H1 (cell line): ENCODE measurements around the gene MRPS24. TPM values are rescaled to one million over a fixed set of nuclear protein-coding genes. Genes with fewer than 3 reads are reported as not detected.

Source experiments
- CTCF ChIA-PET: fragments of 300-600 bp; sonication (Branson Sonifier 250); formaldehyde crosslinking; loops from one replicate; lab custom pipeline; 2021; ENCODE audit not compliant: partially characterized antibody; lab: Charles Lee
- POLR2A ChIA-PET: fragments of 300-600 bp; sonication (Branson Sonifier 250); formaldehyde crosslinking; loops from one replicate; lab custom pipeline; 2021; ENCODE audit warnings: inconsistent platforms; ENCODE audit not compliant: partially characterized antibody; lab: Charles Lee
- DNase-seq, 2 experiments: peaks; one replicate each; pipeline versions ENCODE4 v3.0.0 to v3.0.0-alpha.2; 2010 to 2022; ENCODE audit warnings: low spot score in 2 of 2, low read depth in 1 of 2, mixed read lengths in 1 of 2
- FAIRE-seq: peaks from 2 replicates; lab custom pipeline; 2011; peaks lifted over from hg19 to GRCh38; lab: Jason Lieb, UNC
- H2AFZ ChIP-seq: 2 replicates; pipeline ENCODE4 v1.8.1; 2012; ENCODE audit warnings: low read length, inconsistent platforms
- H2AK5ac ChIP-seq: 2 replicates; pipeline ENCODE4 v1.6.1; 2013; ENCODE audit warnings: low read depth, low read length
- H2BK120ac ChIP-seq: replicated peaks from 2 replicates; pipeline ENCODE3; 2013; ENCODE audit warnings: low read depth, low read length, inconsistent platforms
- H2BK12ac ChIP-seq: 2 replicates; pipeline ENCODE4 v1.6.1; 2013; ENCODE audit warnings: low read depth, low read length
- H2BK15ac ChIP-seq: 2 replicates; pipeline ENCODE4 v1.6.1; 2013; ENCODE audit warnings: low read length
- H2BK20ac ChIP-seq: 2 replicates; pipeline ENCODE4 v1.6.1; 2013; ENCODE audit warnings: low read length
- H2BK5ac ChIP-seq: 2 replicates; pipeline ENCODE4 v1.6.1; 2013; ENCODE audit warnings: low read depth, low read length
- H3K14ac ChIP-seq: 2 replicates; pipeline ENCODE4 v1.6.1; 2013; ENCODE audit warnings: inconsistent platforms; ENCODE audit not compliant: insufficient read length
- H3K18ac ChIP-seq: 2 replicates; pipeline ENCODE4 v1.6.1; 2013; ENCODE audit warnings: low read length; ENCODE audit errors: extremely low read depth
- H3K23ac ChIP-seq: 2 replicates; pipeline ENCODE4 v1.6.1; 2013; ENCODE audit warnings: inconsistent platforms; ENCODE audit not compliant: insufficient read length
- H3K23me2 ChIP-seq: 2 replicates; pipeline ENCODE4 v1.6.1; 2013; ENCODE audit warnings: low read depth, low read length
- H3K27ac ChIP-seq: 2 replicates; pipeline ENCODE4 v1.6.1; 2011; ENCODE audit warnings: low read depth, low read length, inconsistent platforms
- H3K27me3 ChIP-seq, 4 experiments: replicated peaks in 1 of 4; 1 replicate in 1 of 4; 2 replicates in 3 of 4; pipeline versions ENCODE4 v1.6.1 to v1.8.1; 2011 to 2013; ENCODE audit warnings: low read length in 3 of 4, mild to moderate bottlenecking in 3 of 4, inconsistent platforms in 2 of 4, mixed read lengths in 2 of 4, moderate library complexity in 1 of 4; ENCODE audit not compliant: control insufficient read depth in 3 of 4, insufficient read depth in 3 of 4; ENCODE audit errors: extremely low read depth in 1 of 4
- H3K36me3 ChIP-seq, 4 experiments: 2 replicates each; pipeline versions ENCODE4 v1.6.1 to v1.8.1; 2011 to 2013; ENCODE audit warnings: mild to moderate bottlenecking in 4 of 4, low read length in 3 of 4, moderate library complexity in 2 of 4, control low read depth in 1 of 4, inconsistent platforms in 1 of 4; ENCODE audit not compliant: insufficient read depth in 4 of 4, control insufficient read depth in 2 of 4
- H3K4ac ChIP-seq: replicated peaks from 2 replicates; pipeline ENCODE3; 2013; ENCODE audit warnings: low read length, low read depth, mixed read lengths, inconsistent platforms; ENCODE audit not compliant: insufficient read length
- H3K4me1 ChIP-seq, 4 experiments: replicated peaks in 1 of 4; 1 replicate in 1 of 4; 2 replicates in 3 of 4; pipeline versions ENCODE4 v1.6.1 to v1.8.1; 2011 to 2013; ENCODE audit warnings: low read length in 3 of 4, inconsistent platforms in 2 of 4, mixed read lengths in 1 of 4; ENCODE audit not compliant: insufficient read depth in 4 of 4, control insufficient read depth in 3 of 4
- H3K4me2 ChIP-seq, 2 experiments: 2 replicates each; pipeline versions ENCODE4 v1.6.1 to v1.8.1; 2011 to 2013; ENCODE audit warnings: low read depth in 2 of 2, low read length in 2 of 2, control low read depth in 1 of 2, inconsistent platforms in 1 of 2, mild to moderate bottlenecking in 1 of 2; ENCODE audit not compliant: insufficient read depth in 1 of 2
- H3K4me3 ChIP-seq, 4 experiments: fragments of 200-600, 300-600 bp in 1 of 4; sonication (generic), shearing (Covaris generic), sonication (Bioruptor Twin) in 1 of 4; 2 replicates each; pipeline versions ENCODE4 v1.5.1 to v1.8.1; 2011 to 2016; ENCODE audit warnings: low read length in 4 of 4, low read depth in 3 of 4, control low read depth in 2 of 4, inconsistent platforms in 2 of 4, mild to moderate bottlenecking in 2 of 4, mixed read lengths in 1 of 4, moderate library complexity in 1 of 4; ENCODE audit not compliant: insufficient read depth in 2 of 4; ENCODE audit errors: extremely low read depth in 1 of 4
- H3K56ac ChIP-seq: replicated peaks from 2 replicates; pipeline ENCODE3; 2013; ENCODE audit warnings: low read depth, mild to moderate bottlenecking, mixed read lengths, low read length, inconsistent platforms; ENCODE audit not compliant: insufficient read length
- H3K79me1 ChIP-seq: 2 replicates; pipeline ENCODE4 v1.6.1; 2013; ENCODE audit warnings: low read depth, low read length, control low read depth
- H3K79me2 ChIP-seq, 2 experiments: 2 replicates each; pipeline versions ENCODE4 v1.6.1 to v1.8.1; 2012 to 2013; ENCODE audit warnings: low read length in 2 of 2, mild to moderate bottlenecking in 2 of 2, inconsistent platforms in 1 of 2; ENCODE audit not compliant: insufficient read depth in 2 of 2, control insufficient read depth in 1 of 2
- H3K9ac ChIP-seq, 4 experiments: replicated peaks in 1 of 4; 1 replicate in 1 of 4; 2 replicates in 3 of 4; pipeline versions ENCODE4 v1.6.1 to v1.8.1; 2011 to 2013; ENCODE audit warnings: low read depth in 3 of 4, low read length in 3 of 4, control low read depth in 2 of 4, mild to moderate bottlenecking in 2 of 4, moderate library complexity in 2 of 4, inconsistent platforms in 1 of 4; ENCODE audit errors: extremely low read depth in 1 of 4
- H3K9me3 ChIP-seq, 2 experiments: 2 replicates each; pipeline versions ENCODE4 v1.6.1 to v1.8.1; 2012 to 2013; ENCODE audit warnings: mild to moderate bottlenecking in 2 of 2, moderate library complexity in 2 of 2, control low read depth in 1 of 2, inconsistent platforms in 1 of 2, low read depth in 1 of 2, low read length in 1 of 2, mixed read lengths in 1 of 2; ENCODE audit not compliant: insufficient read depth in 2 of 2
- H4K20me1 ChIP-seq, 2 experiments: replicated peaks in 1 of 2; 2 replicates each; pipeline versions ENCODE3 to v1.8.1; 2011 to 2013; ENCODE audit warnings: inconsistent platforms in 2 of 2, low read length in 2 of 2, mild to moderate bottlenecking in 1 of 2; ENCODE audit not compliant: insufficient read depth in 2 of 2, control insufficient read depth in 1 of 2
- H4K5ac ChIP-seq: 2 replicates; pipeline ENCODE4 v1.6.1; 2013; ENCODE audit warnings: low read length, low read depth, mixed read lengths, inconsistent platforms; ENCODE audit not compliant: insufficient read length
- H4K8ac ChIP-seq: 2 replicates; pipeline ENCODE4 v1.8.0; 2013; ENCODE audit warnings: mild to moderate bottlenecking, moderate library complexity, low read length, inconsistent platforms; ENCODE audit not compliant: insufficient read depth; ENCODE audit errors: extremely low read depth
- H4K91ac ChIP-seq: replicated peaks from 2 replicates; pipeline ENCODE3; 2013; ENCODE audit warnings: low read length, mixed read lengths, inconsistent platforms; ENCODE audit not compliant: insufficient read length
- ASH2L ChIP-seq: fragments of 200-600, 300-600 bp; sonication (generic); IDR thresholded peaks from one replicate; pipeline ENCODE4 v1.7.1; 2017; ENCODE audit warnings: low read length
- CBX8 ChIP-seq: fragments of 300-800, 300-1000 bp; sonication (generic); IDR thresholded peaks from 2 replicates; pipeline ENCODE4 v1.7.1; 2016; ENCODE audit warnings: low read depth, low read length, borderline replicate concordance
- HDAC6 ChIP-seq: IDR thresholded peaks from one replicate; pipeline ENCODE4 v1.7.1; 2012; ENCODE audit warnings: low read depth, mild to moderate bottlenecking, inconsistent platforms, low read length, moderate library complexity
- POLR2A ChIP-seq, 2 experiments: IDR thresholded peaks; 1 replicate in 1 of 2; 2 replicates in 1 of 2; pipeline ENCODE4 v1.6.1; 2011; ENCODE audit warnings: low read depth in 2 of 2, low read length in 2 of 2, mild to moderate bottlenecking in 2 of 2; ENCODE audit errors: control extremely low read depth in 1 of 2
- RAD21 ChIP-seq, 2 experiments: IDR thresholded peaks in 1 of 2; conservative IDR thresholded peaks in 1 of 2; 2 replicates each; pipeline ENCODE4 v1.6.1; 2011; ENCODE audit warnings: low read depth in 2 of 2, low read length in 2 of 2, improper control_type of control experiment in 1 of 2, inconsistent platforms in 1 of 2, mild to moderate bottlenecking in 1 of 2, moderate library complexity in 1 of 2
- RBBP5 ChIP-seq: IDR thresholded peaks from 2 replicates; pipeline ENCODE4 v1.7.1; 2012; ENCODE audit warnings: low read depth, mild to moderate bottlenecking, inconsistent platforms, low read length, moderate library complexity, borderline replicate concordance
- SAP30 ChIP-seq: fragments of 300-600 bp; sonication (generic); IDR thresholded peaks from 2 replicates; pipeline ENCODE4 v1.7.1; 2012; ENCODE audit warnings: low read length, moderate library complexity, mild to moderate bottlenecking, inconsistent platforms; ENCODE audit not compliant: insufficient read depth, insufficient replicate concordance
- TAF7 ChIP-seq: optimal IDR thresholded peaks from 2 replicates; pipeline ENCODE3; 2011; ENCODE audit warnings: low read depth, mild to moderate bottlenecking, inconsistent platforms, low read length, moderate library complexity, borderline replicate concordance
- TBP ChIP-seq: IDR thresholded peaks from 2 replicates; pipeline ENCODE4 v1.6.1; 2011; ENCODE audit warnings: low read depth, low read length, improper control_type of control experiment
- WGBS, 2 experiments: shearing (Covaris generic) in 1 of 2; methylation state at CpG; one replicate each; pipeline versions ENCODE4 v1.1.6 to v1.1.7; 2013 to 2015; ENCODE audit warnings: low lambda C conversion rate in 2 of 2, mixed read lengths in 2 of 2, inconsistent platforms in 1 of 2, low coverage in 1 of 2, missing lambda C conversion rate in 1 of 2; ENCODE audit not compliant: insufficient replicate concordance in 2 of 2, insufficient coverage in 1 of 2, insufficient read length in 1 of 2; ENCODE audit errors: extremely low coverage in 1 of 2, missing lambda C conversion rate in 1 of 2; 5-methylcytosine and 5-hydroxymethylcytosine counted together
- polyA plus RNA-seq, 7 experiments: library from polyadenylated mRNA; depleted of rRNA in 3 of 7; stranded (reverse) in 5 of 7; unstranded in 2 of 7; fragments of >200 nt in 5 of 7; fragments of 200-250 nt in 2 of 7; gene quantifications; 1 replicate in 5 of 7; 2 replicates in 1 of 7; 4 replicates in 1 of 7; pipeline versions ENCODE4 v1.2.1 to v1.2.3, GENCODE V29; 2011 to 2013; ENCODE audit warnings: missing spikeins in 2 of 7, mixed read lengths in 2 of 7
- total RNA-seq: library from RNA; stranded (reverse); fragmentation: NEBNext Ultra II Directional; extraction: Animal tissue kit (Norgen Biotek cat#: 25700); gene quantifications from 2 replicates; pipeline ENCODE4 v1.2.1, GENCODE V29; 2021

The MRPS24 gene
- total and polyA plus RNA-seq, 2 of the 8 experiments (the other 6 are each of a cell fraction or from before 2014, with no cell fraction given), result 133 to 347 TPM

DNA sequence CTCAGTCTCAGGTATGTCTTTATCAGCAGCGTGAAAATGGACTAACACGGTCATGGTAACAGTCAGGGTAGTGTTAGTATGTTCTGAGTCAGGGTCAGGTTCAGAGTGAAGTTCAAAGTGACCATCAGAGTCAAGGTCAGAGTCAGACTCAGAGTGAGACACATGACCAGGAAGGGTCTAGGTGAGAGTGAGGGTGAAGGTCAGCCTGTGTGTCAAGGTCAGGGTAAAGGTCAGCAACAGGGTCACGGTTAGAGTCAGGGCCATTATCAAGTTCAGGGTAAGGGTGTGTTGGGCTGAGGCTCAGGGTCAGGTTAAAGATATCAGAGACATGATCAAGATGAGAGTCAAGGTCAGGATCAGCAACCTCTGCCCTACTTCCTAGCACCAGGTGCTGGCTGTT, 4.0 kb downstream of the MRPS24 start:
- POLR2A ChIA-PET, result no interaction called here
- Histone ChIP-seq H3K4me3 (no peak overlapping the region), H4K8ac (no peak overlapping the region), H3K79me2 (no peaks in the 10 kb centered on the region), H4K91ac (no peak overlapping the region), H3K36me3 (peaks cover 0 to 19% (median 8%) of the 10 kb centered on the region in 4 experiments; a peak in 4 of 8 replicates), H3K4me2 (no peak overlapping the region), H2BK120ac (no peak overlapping the region), H2BK5ac (no peak overlapping the region), H2AK5ac (no peak overlapping the region), H3K18ac (no peak overlapping the region), H3K4me1 (peaks cover 3 to 5% (median 4%) of the 10 kb centered on the region in 4 experiments), H3K9ac (no peak overlapping the region), H4K5ac (no peak overlapping the region), H2AFZ (no peak overlapping the region), H3K27me3 (no peaks in the 10 kb centered on the region), H3K14ac (no peak overlapping the region), H3K27ac (no peak overlapping the region; the same call in 1 of the 2 replicates), H3K23me2 (peaks cover 2% of the 10 kb centered on the region; the same call in 1 of the 2 replicates), H2BK12ac (no peak overlapping the region), H3K79me1 (0 out of 2 replicates have a peak, but pooled peaks cover 2% of the 10 kb centered on the region)
- CTCF ChIA-PET, result no interaction called here
- no peak for DNase-seq
- 95% methylated on average over 3 of the region's 3 CpGs; no CpG with 5 or more reads in 1 of the 2 experiments for WGBS, 2 experiments
- TF ChIP-seq RBBP5 (no peak), TAF7 (no peak), SAP30 (no peak), POLR2A (IDR thresholded peaks at IDR 0.05; ENCODE audit: control extremely low read depth in 1 of 2, low read depth in 2 of 2, low read length in 2 of 2) (no peak), RAD21 (IDR thresholded peaks at IDR 0.05 in 1 of 2, conservative IDR thresholded peaks at IDR 0.05 in 1 of 2; ENCODE audit: low read depth in 2 of 2, low read length in 2 of 2) (no peak), ASH2L (no peak), CBX8 (no peak), HDAC6 (no peak), TBP (no peak)
- TF ChIP-seq, all 59 proteins: peak for 0
- Histone ChIP-seq H3K56ac (no peak overlapping the region), H3K4ac (no peak overlapping the region), H4K20me1 (peaks cover 0 to 3% of the 10 kb centered on the region in 2 experiments), H2BK15ac (no peak overlapping the region), H2BK20ac (no peak overlapping the region), H3K9me3 (no peaks in the 10 kb centered on the region), H3K23ac (no peak overlapping the region)
- no peak for FAIRE-seq
